ENCODE results near the gene ALG2. TPM values are rescaled to one million over a fixed set of nuclear protein-coding genes. Genes with fewer than 3 reads are reported as not detected.

Gene ALG2
- total RNA-seq, 1 experiment from 2014 or later: 32.5 TPM

DNA sequence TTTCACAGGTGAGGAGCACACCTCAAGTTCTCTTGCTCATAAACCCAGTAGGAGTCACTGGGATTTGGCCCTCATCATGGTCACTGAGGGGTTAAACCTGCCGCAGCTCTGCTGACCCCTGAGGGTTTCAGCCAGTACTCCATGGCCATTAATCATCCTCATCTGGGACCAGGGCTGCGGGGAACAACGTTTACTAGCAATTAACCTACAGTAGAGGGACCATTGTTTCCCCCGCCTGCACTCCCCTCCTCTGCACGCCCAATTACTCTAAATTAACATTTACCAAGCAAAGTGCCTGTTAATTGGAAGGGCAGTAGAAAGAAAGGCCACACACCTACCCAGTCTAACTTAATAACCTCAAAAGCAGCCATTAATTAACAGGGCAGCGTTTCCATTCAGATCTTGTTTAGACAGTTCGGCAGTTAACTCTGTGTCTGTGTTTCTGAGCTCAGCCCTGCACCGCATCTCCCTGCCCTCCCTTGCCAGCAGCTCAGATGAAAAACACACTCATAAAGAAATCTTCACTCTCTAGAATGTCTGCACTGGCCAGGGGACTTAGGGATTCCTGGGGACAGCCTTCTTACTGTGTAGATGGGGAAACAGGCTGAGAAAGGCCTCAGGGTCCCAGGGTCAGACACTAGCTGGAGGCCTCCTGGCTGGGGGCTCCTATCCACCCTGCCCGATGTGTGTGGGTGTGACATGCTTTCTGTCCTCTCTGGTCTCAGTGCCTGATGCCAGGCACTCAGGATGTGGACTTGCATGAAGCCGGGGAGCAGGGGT, 51.6 kb downstream of the ALG2 start:
- H3K4me3 ChIP-seq: no peak overlapping the region
- no peaks in the 10 kb centered on the region for H3K36me3 ChIP-seq
- H3K9me3 ChIP-seq: no peaks in the 10 kb centered on the region
- H3K27me3 ChIP-seq: no peaks in the 10 kb centered on the region
- no peak for DNase-seq

DNA sequence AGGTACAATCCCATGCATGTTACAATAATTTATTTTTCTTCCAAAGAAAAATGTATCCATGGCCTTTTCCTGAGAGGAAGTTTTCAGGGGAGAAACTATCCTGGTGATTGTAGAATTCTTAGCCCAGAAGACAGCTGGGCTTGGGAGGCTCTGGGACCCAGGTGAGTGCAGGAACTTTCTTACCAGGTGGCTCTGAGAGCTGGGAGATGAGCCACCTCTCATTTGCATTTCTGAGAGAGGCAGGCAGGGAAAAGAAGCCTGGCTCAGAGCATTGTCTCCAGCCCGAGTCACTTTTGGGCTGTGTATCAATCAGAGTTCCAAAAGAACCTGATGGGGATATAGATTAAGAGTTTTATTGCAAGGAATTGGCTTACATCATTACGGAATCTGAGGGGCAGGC, 52.7 kb downstream of the ALG2 start:
- no peaks in the 10 kb centered on the region for H3K36me3 ChIP-seq
- H3K27me3 ChIP-seq: no peaks in the 10 kb centered on the region
- no peaks in the 10 kb centered on the region for H3K9me3 ChIP-seq
- H3K4me3 ChIP-seq: no peak overlapping the region
- no peak for DNase-seq

DNA sequence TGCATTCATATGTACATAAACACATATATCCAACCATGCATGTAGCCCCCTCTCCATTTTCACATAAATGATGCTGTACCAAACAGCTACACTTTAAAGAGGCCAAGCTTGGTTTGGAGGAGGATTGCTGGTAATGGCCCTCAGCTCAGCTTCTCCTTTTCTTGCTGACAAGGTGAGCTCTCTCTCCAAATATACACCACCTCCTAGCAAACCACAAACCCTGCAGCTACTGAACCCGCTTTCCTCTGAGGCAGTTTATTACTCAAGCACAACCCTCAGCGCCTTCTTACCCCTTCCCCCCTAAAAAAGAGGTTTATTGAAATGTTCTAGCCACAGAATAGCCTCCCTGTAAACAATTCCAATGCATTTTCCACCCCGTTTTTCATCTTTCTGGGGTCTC, 54.0 kb downstream of the ALG2 start:
- no peaks in the 10 kb centered on the region for H3K9me3 ChIP-seq
- H3K36me3 ChIP-seq: no peaks in the 10 kb centered on the region
- DNase-seq: no peak
- no peaks in the 10 kb centered on the region for H3K27me3 ChIP-seq
- H3K4me3 ChIP-seq: no peak overlapping the region

DNA sequence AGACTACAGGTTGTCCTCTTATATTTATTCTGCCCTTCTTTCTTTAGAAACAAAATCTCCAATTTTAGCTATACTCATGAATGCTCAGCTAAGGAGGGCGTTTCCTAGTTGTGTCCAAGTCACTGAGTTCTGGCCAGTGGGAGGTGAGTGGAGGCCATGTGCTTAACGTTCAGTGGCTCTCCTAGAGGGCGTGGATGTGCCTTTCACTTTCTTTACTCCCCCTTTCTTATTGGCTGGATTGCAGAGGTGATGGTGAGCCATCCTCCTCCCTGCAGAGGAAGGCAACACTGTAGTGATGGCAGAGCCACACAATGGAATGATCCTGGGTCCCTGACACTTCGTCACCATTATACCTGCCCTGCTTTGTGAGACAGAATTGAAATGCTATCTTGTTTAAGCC, 54.6 kb downstream of the ALG2 start:
- no peak for DNase-seq
- H3K4me3 ChIP-seq: no peak overlapping the region
- H3K27me3 ChIP-seq: no peaks in the 10 kb centered on the region
- H3K36me3 ChIP-seq: no peaks in the 10 kb centered on the region
- H3K9me3 ChIP-seq: no peaks in the 10 kb centered on the region

Other genes with a start within 250 kb of the ALG2 start
- gene TGFBR1, start 116.8 kb downstream of the ALG2 start, total RNA-seq (2014; rRNA removed; shearing (Covaris generic); ENCODE audit: low replicate concordance): 19.1 and 29.4 TPM in 2 replicates
- gene SEC61B, start 340 bp upstream of the ALG2 start, total RNA-seq (2014; rRNA removed; shearing (Covaris generic); ENCODE audit: low replicate concordance): 152 and 171 TPM in 2 replicates